ENCODE measurements around the gene IL18R1. TPM values are rescaled to one million over a fixed set of nuclear protein-coding genes. Genes with fewer than 3 reads are reported as not detected.

Gene IL18R1
- total RNA-seq, 1 donor from 2014 or later: 0.41 TPM

DNA sequence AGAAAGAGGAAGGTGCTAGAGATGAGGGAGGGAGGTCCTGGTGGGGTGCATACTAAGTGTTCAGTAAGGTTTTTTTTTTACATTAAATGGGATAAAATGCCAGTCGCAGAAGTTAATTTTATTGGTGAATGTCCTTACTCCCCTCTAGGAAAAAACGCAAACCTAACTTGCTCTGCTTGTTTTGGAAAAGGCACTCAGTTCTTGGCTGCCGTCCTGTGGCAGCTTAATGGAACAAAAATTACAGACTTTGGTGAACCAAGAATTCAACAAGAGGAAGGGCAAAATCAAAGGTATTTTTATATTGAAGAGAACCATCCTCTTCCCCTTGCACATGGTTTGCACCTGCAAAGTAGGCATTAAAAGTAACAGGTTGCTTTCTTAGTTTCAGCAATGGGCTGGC lies 12.7 kb upstream of the IL18R1 start:
- no peak for DNase-seq (ENCODE audit: low spot score in 2 of 2)
- no peak for FAIRE-seq

- FAIRE-seq: no peak
Measured at GRCh38 chr2:102344397-102344796, 11.2 kb upstream of the IL18R1 start.

GRCh38 chr2:102345329-102345920 lies 10.2 kb upstream of the IL18R1 start:
- FAIRE-seq: no peak
- DNase-seq (ENCODE audit: low spot score in 2 of 2): no peak

More at GRCh38 chr2:102344397-102344796, 11.2 kb upstream of the IL18R1 start:
- DNase-seq (ENCODE audit: low spot score in 2 of 2): no peak

DNA sequence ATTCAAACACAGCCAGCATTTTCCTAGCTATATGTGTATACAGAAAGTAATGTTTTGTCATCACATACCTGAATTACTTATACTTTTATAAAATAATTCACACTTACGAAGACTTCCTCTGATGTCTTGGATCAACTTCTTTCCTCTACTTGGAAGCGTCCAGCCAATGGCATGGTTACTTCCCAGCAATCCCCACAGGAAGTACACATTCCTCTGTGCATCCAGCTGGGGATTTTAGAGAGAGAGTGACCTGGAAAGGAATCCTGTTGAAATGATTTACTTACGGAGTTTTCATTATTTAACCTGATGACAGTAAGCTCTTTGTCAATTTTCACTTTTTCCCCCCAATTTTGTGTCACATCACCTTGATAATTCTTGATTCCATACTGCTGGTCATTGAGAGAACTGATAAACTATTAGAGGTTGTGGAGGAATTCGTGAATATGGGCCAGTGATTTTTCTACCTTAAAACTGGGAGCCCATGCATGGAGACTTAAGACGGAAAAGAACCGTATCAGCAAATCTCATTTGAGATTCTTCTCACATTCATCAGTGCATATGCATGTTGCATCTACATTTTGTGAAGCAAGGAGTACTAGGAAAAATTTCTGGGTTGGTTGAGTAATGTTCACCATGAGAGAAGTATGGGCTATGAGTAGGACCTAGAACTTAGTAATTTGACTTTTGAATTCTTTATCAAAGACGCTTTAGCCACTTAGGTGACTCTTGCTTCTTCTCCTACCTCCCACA lies 9.0 kb upstream of the IL18R1 start:
- no peak for DNase-seq (ENCODE audit: low spot score in 2 of 2)
- FAIRE-seq: no peak

DNA sequence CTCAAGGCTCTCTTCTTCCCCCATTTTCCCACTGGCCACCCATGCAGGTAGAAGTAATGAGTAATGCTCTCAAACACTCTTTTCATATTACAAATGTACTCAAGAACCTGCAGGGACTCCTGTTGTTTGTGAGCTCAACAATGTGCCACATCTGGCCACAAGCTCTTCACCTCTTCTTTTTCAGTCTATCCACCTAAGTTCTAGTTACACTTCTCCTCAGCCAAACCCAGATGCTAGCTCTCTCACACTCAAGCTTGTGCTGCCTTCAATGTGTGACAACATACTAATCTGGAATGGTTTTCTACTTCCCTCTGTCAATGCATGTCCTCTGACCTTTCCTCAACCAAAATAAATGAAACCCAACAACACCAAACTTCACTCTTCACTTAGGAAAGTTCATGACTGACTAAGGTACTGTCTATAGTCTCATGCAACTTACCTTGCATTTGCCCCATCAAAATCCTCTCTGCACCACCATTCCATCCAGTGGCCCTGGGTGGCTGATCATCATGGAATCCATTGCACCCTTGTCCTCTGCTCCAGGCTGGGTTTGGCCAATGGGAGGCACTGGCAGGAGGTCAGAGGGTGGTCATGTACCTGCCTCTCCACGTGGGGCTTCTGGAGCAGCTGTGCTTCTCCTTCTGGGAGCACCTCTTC lies 5.3 kb upstream of the IL18R1 start:
- FAIRE-seq (no peak), DNase-seq (ENCODE audit: low spot score in 2 of 2) (no peak)

DNA sequence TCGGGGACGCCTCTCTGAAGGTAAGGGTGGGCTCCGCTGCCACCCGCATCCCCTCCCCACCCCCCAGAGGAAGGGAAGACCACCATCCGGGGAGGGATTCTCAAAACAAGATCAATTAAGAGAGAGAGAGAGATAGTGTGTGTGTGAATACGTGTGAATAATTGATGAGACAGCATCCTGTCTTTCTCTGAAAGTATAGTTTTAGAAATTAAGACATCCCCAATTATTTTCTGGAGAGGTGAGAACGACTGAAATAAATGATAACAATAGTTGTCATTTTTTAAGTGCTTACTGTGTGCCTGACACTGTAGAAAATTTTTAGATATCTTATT lies 751 bp downstream of the IL18R1 start:
- DNase-seq (ENCODE audit: low spot score in 2 of 2): no peak
- FAIRE-seq: no peak

- FAIRE-seq (no peak), DNase-seq (ENCODE audit: low spot score in 2 of 2) (no peak)
Measured at GRCh38 chr2:102356741-102357140, 1.1 kb downstream of the IL18R1 start.

GRCh38 chr2:102357937-102358336 lies 2.3 kb downstream of the IL18R1 start:
- no peak for DNase-seq (ENCODE audit: low spot score in 2 of 2)
- FAIRE-seq: no peak

DNA sequence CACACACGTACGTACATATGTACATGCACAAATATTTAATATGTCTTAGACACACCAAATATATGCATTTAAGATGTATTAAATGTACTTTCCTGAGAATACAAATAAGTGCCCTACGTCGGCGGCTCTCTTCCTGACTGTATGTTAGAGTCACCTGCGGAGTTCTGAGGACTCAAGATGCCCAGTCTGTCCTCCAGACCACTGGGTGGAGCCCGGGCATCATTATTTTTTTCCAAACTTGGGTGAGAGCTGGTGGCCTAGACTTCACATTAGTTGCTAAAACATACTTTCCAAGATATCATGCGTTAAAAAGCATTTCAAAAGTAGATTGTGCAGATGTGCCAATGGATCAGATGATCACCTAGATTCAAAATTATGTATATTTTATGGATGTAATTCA lies 2.9 kb downstream of the IL18R1 start:
- DNase-seq (ENCODE audit: low spot score in 2 of 2): no peak
- FAIRE-seq: no peak

- DNase-seq (ENCODE audit: low spot score in 2 of 2) (no peak), FAIRE-seq (no peak)
Measured at GRCh38 chr2:102359527-102359926, 3.9 kb downstream of the IL18R1 start.

DNA sequence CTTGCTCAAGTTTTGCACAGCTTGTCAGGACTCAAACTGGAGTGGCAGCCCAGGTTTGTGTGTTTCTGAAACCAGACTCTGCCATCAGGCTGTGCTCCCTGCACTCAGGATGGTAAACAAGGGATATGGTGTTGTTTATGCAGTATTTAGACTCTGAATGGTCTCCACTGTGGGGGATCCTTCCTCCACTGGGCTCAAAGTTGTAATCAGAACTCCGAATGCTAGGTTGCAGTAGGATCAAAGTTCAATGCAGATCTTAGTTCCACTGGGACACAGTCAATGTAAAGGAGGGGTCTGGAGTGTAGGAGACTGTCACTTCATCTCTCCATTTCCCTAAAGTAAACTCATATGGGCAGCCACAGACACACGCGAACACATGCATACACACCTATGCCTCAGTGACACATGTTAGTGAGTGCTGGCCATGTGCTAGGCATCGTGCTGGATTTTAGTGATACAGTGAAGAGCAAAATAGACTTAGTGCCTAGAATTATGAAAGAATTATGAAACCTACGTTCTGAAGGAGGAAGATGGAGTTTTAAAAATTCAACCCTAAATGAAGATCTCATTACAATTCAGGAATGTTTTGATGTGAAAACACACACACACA lies 6.1 kb downstream of the IL18R1 start:
- no peak for DNase-seq (ENCODE audit: low spot score in 2 of 2)
- no peak for FAIRE-seq

- DNase-seq (ENCODE audit: low spot score in 2 of 2): no peak
- FAIRE-seq: no peak
Measured at GRCh38 chr2:102365763-102366162, 10.2 kb downstream of the IL18R1 start.

- DNase-seq (ENCODE audit: low spot score in 2 of 2) (no peak), FAIRE-seq (no peak)
Measured at GRCh38 chr2:102366406-102367112, 11.0 kb downstream of the IL18R1 start.

DNA sequence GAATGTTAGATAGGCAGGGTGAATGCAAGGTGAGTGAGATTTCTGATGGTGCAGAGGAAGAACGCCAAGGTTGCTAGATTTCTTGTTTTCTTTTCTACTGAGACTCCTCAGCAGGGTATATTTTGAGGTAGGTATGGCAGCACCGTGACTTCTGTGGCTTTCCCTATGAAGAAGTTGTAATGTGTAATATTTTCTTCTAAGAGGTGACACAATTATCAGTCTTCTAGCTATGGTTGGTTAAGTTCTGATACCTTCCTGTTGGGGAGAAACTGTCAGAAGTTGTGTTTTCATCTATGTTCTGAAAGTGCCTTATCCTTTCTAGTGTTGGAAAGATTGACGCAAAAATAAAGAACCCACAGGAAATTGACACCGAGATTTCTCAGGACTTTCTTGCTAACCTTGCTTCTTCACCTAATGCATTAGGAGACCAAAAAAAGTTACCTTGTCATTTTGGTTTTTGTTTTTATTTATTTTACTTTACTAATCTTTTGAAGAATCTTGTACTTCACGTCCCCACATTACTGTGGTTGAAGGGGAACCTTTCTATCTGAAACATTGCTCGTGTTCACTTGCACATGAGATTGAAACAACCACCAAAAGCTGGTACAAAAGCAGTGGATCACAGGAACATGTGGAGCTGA lies 11.9 kb downstream of the IL18R1 start:
- FAIRE-seq: no peak
- DNase-seq (ENCODE audit: low spot score in 2 of 2): no peak

DNA sequence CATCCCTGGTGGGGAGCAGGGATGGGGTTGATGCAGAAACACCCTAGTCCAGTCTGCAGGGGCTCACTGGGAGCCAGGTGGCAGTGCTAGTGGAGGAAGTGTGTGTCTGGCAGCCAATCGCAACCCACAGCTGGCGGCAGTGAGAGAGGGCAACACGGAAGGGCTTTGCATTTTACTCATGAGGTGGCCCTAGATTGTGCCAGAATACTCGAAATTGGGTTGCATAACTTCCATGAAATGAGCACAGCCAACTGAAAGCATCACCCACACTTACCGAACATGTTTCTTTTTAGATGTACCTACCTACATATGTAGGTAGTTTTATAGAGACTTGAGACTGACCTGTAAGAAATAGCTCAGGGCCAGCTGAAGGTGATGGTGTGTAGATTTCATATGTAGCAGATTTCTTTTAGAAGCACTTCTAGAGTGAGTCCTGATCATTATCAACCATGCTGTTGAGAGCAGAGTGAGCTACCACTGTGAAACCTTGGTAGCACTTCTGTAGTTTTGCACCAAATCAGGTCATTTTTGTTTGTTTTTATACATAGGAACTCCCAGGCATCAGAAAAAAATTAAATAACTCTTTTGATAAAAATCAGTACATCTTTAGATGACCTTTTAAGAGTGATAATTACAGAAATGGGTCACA lies 13.0 kb downstream of the IL18R1 start:
- FAIRE-seq (no peak), DNase-seq (ENCODE audit: low spot score in 2 of 2) (no peak)

DNA sequence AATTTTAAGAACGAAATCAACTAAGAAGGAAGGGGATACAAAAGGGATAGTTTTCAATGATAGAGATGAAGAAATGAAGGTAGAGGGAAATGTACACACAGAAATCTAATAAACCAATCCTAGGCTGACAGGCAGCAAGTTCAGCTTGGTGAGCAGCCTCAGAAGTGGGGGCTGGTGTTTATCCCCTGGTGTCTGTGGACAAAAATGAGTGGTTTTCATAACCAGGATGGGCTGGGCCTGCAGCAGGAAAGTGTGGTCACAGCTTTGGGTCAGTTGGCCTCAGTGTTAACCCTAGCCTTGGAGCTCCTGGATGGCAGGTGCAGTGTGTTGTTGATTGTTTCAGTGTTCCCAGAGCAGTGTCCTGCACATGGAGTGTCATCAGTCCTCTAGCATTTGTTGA lies 14.3 kb downstream of the IL18R1 start:
- no peak for FAIRE-seq
- DNase-seq (ENCODE audit: low spot score in 2 of 2): no peak

GRCh38 chr2:102376052-102376591 lies 20.5 kb downstream of the IL18R1 start:
- DNase-seq (ENCODE audit: low spot score in 2 of 2): no peak
- FAIRE-seq: no peak

GRCh38 chr2:102383722-102384121 lies 28.1 kb downstream of the IL18R1 start:
- no peak for FAIRE-seq
- no peak for DNase-seq (ENCODE audit: low spot score in 2 of 2)

GRCh38 chr2:102385522-102385921 lies 29.9 kb downstream of the IL18R1 start:
- FAIRE-seq: no peak
- DNase-seq (ENCODE audit: low spot score in 2 of 2): no peak

DNA sequence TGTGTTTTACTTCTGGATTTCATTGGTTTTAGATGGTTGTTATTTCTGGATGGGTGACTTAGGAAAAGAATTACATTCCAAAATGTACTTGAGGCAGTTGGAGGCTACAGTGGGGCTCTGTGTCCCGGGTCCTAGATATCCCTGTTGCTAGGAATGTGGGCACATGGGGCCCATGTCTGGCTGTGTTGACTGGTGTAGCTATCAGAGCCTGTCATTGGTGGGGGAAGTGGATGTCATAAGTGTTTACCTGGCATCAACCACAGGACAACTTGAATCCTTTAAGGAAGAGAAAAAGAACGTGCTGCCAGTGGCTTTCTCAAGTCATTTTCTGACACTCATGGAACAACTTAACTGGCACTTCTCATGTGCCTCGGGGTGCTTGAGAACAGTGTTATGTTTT lies 30.4 kb downstream of the IL18R1 start:
- FAIRE-seq: no peak
- no peak for DNase-seq (ENCODE audit: low spot score in 2 of 2)
